WERI-Rb-1 (cell line): ENCODE data around the gene SIAH1.
"Not testable (repeated sequence)": the region's sequence is repeated elsewhere in the genome, so short reads cannot be mapped to it uniquely, and the experiment has no call there.

Source experiments
- DNase-seq: peaks from one replicate; pipeline ENCODE4 v3.0.0-alpha.2; 2020
- H3K27ac ChIP-seq: fragments of 250-450 bp; sonication (Bioruptor Pico); 2 replicates; pipeline ENCODE4 v1.5.1; 2020; ENCODE audit warnings: mild to moderate bottlenecking, moderate library complexity
- H3K27me3 ChIP-seq: fragments of 250-450 bp; sonication (Bioruptor Pico); 2 replicates; pipeline ENCODE4 v1.5.1; 2021; ENCODE audit warnings: mild to moderate bottlenecking, low read depth, moderate library complexity; ENCODE audit not compliant: insufficient read depth, severe bottlenecking
- H3K36me3 ChIP-seq: fragments of 250-450 bp; sonication (Bioruptor Pico); 2 replicates; pipeline ENCODE4 v1.5.1; 2020; ENCODE audit warnings: mild to moderate bottlenecking, moderate library complexity
- H3K4me3 ChIP-seq: 2 replicates; pipeline ENCODE4 v1.5.1; 2011; ENCODE audit warnings: low read depth, mild to moderate bottlenecking, control low read depth, low read length
- H3K9me3 ChIP-seq: fragments of 250-450 bp; sonication (Bioruptor Pico); 2 replicates; pipeline ENCODE4 v1.5.1; 2021; ENCODE audit warnings: mild to moderate bottlenecking, moderate library complexity; ENCODE audit not compliant: severe bottlenecking
- TF ChIP-seq, protein P1 (sequence below): IDR thresholded peaks from 2 replicates; pipeline ENCODE4 v1.5.1; 2011; ENCODE audit warnings: low read depth, mild to moderate bottlenecking, control low read depth, inconsistent platforms, low read length

The SIAH1 gene

DNA sequence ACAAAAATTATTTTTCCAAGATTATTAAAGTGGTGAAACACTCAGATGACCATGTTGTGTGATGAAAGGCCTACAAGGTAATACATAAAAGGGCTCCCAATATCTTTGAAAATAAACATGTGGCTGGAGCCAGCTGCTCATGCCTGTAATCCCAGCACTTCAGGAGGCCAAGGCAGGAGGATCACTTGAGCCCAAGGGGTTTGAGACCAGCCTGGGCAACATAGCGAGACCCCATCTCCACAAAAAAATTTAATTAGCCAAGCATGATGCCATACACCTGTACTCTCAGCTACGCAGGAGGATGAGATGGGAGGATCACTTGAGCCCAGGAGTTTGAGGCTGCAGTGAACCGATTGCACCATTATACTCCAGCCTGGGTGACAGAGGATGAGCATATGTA is 26.8 kb downstream of the SIAH1 start:
- TF ChIP-seq, protein P1, sequence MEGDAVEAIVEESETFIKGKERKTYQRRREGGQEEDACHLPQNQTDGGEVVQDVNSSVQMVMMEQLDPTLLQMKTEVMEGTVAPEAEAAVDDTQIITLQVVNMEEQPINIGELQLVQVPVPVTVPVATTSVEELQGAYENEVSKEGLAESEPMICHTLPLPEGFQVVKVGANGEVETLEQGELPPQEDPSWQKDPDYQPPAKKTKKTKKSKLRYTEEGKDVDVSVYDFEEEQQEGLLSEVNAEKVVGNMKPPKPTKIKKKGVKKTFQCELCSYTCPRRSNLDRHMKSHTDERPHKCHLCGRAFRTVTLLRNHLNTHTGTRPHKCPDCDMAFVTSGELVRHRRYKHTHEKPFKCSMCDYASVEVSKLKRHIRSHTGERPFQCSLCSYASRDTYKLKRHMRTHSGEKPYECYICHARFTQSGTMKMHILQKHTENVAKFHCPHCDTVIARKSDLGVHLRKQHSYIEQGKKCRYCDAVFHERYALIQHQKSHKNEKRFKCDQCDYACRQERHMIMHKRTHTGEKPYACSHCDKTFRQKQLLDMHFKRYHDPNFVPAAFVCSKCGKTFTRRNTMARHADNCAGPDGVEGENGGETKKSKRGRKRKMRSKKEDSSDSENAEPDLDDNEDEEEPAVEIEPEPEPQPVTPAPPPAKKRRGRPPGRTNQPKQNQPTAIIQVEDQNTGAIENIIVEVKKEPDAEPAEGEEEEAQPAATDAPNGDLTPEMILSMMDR: no peak
- DNase-seq: no peak
- Histone ChIP-seq H3K27ac (no peak overlapping the region), H3K4me3 (no peak overlapping the region), H3K27me3 (no peaks in the 10 kb centered on the region), H3K36me3 (peaks cover 35% of the 10 kb centered on the region), H3K9me3 (no peaks in the 10 kb centered on the region)

DNA sequence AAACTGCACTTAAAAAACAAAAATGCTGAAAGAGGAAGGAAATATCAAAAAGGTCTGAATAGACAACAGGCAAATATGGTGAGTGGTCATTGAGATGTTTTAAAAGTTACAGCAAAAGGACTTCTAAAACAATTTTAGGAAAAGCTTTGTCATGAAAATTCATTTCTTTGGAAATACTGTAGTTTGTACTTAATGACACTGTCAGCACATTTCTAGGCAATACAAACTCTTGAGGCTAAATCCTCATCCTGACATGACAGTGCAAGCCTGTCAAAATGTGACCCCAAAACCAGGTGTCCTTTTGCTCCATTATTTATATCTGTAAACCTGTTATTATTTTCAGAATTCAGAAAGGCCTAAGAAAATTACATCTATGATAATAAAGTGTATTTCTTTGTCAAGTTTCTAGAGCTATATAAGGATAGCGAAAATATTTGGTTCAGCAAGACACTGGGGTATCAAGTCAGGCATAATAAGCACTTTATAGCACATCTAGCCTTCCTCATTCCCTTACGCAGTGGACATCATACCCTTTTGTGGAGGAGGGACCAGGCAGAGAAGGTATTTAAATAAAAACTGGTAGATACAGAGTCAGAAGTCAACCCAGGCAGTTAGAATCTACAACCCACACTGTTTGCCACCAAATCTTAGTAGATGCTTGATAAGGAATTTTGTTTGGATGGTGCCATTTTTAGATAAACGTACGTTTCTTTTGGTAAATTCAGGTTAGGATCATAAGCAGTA is 28.4 kb downstream of the SIAH1 start:
- Histone ChIP-seq H3K27ac (no peak overlapping the region), H3K4me3 (no peak overlapping the region), H3K27me3 (no peaks in the 10 kb centered on the region), H3K9me3 (no peaks in the 10 kb centered on the region), H3K36me3 (peaks cover 45% of the 10 kb centered on the region)
- TF ChIP-seq, protein P1: no peak
- DNase-seq: no peak

DNA sequence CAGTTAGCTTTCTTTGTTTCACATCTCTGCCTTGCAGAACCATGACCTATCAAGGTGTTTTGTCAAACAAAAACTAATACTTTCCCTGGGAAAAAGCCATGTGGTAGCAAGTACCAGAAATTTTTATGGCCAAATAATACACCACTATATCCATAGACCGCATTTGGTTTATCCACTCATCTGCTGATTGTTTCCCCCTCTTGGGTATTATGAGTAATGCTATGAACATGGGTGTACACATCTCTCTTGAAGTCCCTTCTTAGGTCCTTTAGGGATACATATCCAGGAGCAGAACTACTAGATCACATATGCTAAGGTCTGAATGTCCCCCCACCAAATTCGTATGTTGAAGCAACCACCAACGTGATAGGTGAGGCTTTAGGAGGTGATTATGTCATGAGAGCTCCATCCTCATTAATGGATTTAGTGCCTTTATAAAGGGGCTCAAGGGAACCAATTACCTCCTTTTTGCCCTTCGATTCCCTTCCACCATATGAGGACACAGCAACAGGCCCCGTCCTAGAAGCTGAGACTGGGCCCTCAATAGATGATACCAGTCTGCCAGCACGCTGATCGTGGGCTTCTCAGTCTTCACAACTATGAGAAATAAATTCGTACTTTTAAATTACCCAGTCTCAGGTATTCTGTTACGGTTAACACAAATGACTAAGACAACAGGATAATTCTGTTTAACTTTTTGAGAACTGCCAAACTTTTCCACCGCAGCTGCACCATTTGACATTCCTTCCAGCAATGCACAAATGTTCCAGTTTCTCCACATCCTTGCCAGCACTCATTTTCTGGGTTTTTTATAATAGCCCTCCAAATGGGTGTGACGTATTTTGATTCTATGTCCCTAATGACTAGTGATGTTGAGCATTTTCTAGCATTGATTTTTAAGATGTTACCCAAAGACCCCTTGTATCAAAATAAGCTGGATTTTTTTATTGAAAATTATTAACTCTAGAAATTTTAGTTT is 30.0 kb downstream of the SIAH1 start:
- no peak for DNase-seq
- Histone ChIP-seq H3K4me3 (no peak overlapping the region), H3K36me3 (peaks cover 55% of the 10 kb centered on the region), H3K27me3 (no peaks in the 10 kb centered on the region), H3K27ac (no peak overlapping the region), H3K9me3 (no peaks in the 10 kb centered on the region)
- TF ChIP-seq, protein P1: no peak

DNA sequence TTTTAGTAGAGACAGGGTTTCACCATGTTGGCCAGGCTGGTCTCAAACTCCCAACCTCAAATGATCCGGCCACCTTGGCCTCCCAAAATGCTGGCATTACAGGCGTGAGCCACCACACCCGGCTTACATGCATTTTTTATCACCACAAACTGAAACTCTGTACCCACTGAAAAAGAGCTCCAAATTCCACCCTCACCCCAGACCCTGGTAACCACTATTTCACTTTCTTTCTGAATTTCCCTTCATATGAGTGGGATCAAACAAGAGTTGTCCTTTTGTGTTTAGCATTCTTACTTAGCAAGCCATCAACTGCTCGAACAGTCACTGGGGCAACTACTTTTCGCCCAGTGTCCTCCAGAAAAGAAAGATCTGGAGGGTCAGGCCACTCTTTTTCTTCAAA is 30.8 kb downstream of the SIAH1 start:
- DNase-seq, H3K9me3 ChIP-seq, H3K27ac ChIP-seq, H3K27me3 ChIP-seq, H3K4me3 ChIP-seq: not testable (repeated sequence)
- peaks cover 55% of the 10 kb centered on the region for H3K36me3 ChIP-seq

DNA sequence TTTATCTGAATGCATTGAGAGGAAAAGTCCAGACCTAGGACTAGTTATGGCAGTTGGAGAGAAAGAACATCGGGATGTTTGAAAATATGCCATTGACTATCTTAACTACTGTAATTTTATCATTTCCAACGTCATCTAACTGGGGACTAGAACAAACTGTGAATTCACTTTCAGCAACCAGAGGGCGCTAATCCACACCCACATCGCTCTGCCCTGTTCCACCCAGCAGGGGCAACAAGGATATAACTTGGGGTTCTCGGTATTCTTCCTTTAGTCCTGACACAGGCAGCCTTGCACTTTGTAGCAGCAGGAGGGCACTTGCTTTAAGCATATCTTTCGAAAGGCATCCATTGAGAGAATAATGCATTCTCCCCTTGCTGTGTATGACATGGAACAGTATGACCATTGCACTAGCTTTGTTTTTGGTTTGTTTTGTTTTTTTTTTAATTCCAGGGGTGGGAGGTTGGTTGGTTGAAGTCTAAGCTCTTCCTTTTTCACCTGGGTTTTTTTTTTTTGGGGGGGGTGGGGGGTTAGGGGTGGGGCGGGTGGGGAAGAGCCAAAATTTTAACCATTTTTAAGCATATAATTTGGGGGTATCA is 31.5 kb downstream of the SIAH1 start:
- DNase-seq: peak; percentile 66
- H3K4me3 ChIP-seq: no peak overlapping the region
- H3K9me3 ChIP-seq: no peaks in the 10 kb centered on the region
- H3K27me3 ChIP-seq: no peaks in the 10 kb centered on the region
- TF ChIP-seq, protein P1: peak; percentile 76
- H3K36me3 ChIP-seq: peaks cover 52% of the 10 kb centered on the region
- H3K27ac ChIP-seq: no peak overlapping the region
